OCI-M2 (cell line): ENCODE results near the gene MRPS12.

Experiments used
- DNase-seq: peaks from one replicate; lab custom pipeline; 2025; ENCODE audit not compliant: unreplicated experiment; lab: John Stamatoyannopoulos, UW

The MRPS12 gene

DNA sequence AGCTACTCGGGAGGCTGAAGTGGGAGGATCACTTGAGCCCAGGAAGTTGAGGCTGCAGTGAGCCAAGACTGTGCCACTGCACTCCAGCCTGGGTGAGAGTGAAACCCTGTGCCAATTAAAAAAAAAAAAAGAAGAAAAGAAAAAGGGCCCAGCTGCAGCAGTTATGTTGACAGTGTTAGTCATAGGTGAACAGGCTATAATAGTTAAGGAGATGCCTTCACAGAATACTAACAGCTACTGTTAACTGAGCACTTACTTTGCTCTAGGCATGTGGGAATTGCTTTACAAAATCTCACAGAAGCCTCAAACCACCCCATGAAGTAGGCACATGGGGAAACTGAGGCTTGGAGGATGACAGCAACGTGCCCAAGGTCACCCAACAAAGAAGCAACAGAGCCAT is 40.9 kb downstream of the MRPS12 start:
- DNase-seq, result no peak

DNA sequence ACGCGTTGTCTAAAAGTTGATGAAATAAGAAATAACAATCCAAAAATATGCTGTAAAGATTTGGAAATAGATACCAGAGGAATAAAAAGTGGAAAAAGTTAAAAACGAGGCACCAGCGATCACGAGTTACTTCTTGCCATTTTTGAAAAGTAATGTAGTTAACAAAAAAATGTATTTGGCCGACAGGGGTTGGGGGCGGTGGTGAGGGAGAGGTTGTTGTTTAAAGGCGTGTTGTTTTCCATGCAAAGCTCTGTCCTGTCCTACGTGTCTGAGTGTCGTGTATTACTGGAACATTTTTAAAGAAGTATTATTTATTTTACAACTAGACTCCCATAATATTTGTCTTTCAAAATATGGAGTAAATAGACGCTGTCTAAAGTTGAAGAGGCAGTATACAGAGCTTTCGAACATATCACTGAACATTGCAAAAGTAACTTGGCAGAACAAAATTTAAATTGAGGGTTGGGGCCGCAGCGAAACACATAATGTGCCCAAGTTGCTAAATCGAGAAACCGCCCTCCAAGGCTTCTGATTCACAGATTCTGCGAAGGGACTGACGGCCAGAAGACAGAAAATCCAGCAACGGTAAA is 44.0 kb downstream of the MRPS12 start:
- DNase-seq, result no peak

DNA sequence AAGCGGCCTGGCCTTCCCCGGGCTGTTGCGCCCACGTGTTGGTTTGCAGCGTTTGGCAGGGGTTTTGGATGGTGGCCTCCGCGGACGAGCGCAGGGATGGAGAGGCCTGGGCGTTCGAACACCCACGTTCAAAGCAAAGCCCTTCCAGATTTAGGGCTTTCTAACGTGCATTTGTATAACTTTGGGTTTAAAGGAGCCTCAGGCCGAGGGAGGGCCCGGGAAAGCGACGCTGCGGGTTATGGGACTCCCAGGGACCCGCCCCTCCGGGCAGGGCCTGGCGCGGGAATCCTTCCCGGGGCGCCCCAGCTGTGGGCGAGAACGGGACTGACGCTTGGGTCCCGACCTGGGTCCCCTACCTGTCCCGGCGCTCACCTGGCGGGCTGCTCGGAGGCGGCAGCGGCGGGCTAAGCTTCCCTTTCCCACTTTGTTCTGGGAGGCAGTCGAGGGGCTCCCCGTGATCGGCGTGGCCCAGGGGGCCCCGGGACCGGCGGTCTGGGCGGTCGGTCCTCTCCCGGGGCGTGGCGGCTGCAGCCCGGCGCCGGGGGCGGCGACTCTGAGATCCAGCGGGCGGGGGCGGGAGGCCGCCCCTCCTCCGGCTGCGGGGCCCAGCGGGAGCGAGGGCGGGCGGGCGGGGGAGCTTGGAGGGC is 44.6 kb downstream of the MRPS12 start, which contains the start of gene FBXO17:
Gene FBXO17, minus strand, starts transcription at position 529 of the 647 bp plus-strand sequence. CDS start 25,423 bp downstream, outside the sequence.
- DNase-seq, result no peak

DNA sequence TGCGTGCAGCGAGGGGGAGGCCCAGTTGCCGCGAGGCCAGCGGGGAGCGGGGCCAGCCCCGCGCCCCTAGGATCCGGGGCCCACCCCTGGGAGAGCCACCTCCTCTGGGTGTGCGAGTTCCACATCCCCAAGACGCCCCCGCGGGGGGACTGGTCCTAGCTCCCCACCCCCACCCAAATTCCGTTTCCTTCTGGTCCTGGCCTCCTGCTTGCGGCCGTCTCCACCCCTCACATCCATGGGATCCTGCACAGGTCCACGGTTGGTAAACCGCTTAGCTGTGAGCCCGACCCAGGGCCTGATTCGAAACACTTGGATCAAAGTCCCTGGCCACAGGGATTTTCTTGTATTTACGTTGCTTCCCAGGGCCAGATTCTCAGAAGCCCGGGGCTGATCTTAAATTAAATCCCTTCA is 45.1 kb downstream of the MRPS12 start:
- peak; percentile 43 for DNase-seq

DNA sequence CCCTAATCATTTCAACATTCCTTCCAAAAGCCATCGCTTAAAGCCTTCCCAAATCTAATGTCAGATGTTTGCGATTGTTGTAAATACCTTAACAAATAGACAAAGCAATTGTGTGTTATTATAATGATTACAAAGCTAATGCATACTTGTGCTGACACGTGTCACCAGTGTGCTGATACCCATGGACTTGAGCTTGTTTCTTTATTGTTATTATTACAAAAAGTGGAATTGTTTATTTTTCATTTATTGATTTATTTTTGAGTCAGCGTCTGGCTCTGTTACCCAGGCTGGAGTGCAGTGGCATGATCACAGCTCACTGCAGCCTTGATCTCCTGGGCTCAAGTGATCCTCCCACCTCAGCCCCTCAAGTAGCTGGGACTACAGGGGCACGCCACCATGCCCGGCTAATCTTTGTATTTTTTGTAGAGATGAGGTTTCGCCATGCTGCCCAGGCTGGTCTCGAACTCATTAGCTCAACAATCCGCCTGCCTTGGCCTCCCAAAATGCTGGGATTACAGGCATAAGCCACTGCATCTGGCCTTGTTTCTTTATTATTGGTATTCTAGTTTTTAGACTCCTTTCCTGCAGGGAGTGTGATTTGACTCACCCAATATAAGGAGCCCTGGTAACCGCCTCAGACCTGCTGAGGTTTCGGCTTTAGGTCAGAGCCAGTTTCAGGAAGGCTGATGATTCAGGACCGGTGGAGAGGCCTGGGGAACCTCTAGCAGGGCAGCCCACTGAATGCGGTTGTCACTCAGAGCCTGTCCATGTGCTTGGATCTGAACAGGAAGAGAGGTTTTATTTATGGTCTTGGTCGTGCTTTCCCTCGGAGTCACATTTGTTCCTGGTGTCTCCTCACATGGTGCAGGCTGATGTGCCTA is 46.9 kb downstream of the MRPS12 start:
- DNase-seq, result no peak

DNA sequence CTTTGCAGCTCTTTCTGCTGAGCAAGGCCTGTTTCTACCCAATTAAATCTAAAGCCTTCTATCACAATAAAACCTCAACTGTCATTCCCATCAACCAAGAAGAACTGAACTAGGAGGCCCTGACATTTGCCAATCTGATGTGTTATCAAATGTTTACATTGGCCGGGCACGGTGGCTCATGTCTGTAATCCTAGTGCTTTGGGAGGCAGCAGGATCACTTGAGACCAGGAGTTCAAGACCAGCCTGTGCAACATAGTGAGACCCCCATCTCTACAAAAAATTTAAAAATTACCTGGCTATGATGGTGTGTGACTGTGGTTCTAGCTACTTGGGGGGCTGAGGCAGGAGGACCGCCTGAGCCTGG is 47.6 kb downstream of the MRPS12 start:
- no peak for DNase-seq

DNA sequence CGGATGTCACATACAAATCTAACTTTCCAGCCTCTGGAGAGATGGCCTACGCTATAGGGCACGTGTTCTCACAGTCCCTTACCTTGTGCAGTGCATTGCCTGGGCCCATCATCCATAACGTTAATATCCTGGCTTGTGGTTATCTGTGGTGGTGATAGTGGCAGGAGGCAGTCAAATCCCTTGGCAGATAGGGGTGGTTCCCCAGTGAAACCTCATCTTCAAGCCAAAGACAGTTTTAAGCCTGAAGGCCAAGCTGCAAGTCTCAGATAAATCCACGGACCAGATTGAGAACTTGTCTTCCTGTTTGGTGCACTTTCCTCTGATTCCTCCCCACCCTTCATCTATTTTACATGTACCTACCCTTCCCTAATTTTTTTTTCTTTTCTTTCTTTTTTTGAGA is 49.1 kb downstream of the MRPS12 start:
- peak; percentile 44 for DNase-seq

DNA sequence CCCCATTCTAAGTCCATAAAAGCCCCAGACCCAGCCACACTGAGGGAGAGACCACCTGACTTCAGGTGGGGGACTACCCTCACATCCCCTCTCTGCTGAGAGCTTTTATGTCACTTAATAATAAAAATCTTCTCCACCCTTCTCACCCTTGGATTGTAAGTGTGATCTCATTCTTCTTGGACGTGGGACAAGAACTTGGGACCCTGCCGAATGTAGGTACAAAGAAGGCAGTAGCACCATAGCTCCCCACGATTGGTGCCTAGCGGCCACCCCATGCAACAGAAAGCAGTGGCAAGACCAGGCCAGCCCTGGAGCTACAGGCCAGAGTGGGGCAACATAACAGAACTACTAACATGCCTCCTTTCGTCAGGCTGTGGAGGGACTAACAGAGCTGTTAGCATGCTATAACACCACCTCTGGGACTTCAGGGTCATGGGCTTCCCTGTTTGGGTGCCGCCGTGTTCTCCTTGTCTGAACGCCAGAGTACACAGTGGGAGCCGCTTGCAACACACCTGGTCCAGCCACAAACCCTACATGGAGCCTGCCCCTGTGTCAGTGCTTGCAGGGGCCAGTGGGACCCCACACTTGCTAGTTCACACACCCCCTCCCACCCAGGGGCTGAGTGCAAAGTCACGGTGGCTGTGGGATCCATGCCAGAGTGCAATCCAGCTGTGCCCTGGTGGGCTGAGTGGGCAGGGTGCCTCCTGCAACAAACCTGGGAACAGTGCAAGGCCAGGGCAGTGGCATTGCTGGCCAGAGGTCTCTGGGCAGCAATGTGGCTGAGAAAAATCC is 50.0 kb downstream of the MRPS12 start:
- no peak for DNase-seq
